NCI-H2171 (cell line): ENCODE data around the gene POLN.
"Not testable (repeated sequence)": the region's sequence is repeated elsewhere in the genome, so short reads cannot be mapped to it uniquely, and the experiment has no call there.

Source experiments
- DNase-seq: peaks from one replicate; lab custom pipeline; 2025; lab: John Stamatoyannopoulos, UW

Gene POLN

DNA sequence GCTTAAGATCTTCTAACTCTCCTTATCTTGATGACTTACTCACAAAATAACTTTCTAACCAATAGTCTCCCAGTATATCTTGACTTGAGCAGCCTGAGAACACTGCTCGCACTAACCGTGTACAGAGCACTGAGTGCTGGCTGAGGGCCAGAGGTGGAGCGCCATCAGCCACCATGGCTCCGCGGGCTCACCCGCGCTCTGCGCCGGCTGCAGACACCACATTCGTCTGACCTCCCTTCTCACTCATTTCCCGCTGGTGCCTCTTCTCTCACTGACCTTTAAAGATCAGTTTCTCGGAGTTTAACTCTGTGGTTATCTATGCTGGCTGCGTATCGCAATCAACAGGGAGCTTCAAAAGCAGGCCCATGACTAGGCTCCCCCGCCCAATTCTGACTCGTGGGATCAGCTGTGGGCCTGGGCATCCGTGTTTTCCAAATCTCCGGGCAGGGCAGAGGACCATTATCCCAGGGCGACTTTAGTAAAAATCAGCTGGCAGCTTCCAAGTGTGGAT is 78.6 kb downstream of the POLN start:
- no peak for DNase-seq

GRCh38 chr4:2161092-2161703 is 80.7 kb downstream of the POLN start:
- DNase-seq: not testable (repeated sequence)

- DNase-seq: no peak
These were observed 82.0 kb downstream of the POLN start for GRCh38 chr4:2159931-2160330.

DNA sequence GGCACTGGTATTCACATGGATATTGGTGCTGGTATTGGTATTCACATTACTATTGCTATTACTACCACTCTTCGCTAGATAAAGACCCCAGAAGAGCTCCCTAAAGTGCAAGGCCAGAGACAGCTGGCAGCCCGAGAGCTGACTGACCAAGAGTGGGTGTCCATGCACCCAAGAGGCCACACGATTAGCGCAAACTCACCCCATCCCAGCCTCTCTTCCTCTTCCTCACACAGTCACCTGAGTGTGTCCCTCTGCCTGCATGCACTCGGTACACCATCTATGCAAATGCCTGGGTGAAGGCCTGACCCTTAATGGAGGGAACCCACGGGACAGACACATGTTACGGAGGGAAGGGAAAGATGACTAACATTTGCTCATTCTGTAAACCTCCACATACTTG is 86.7 kb downstream of the POLN start:
- DNase-seq: no peak

GRCh38 chr4:2154215-2154740 is 87.6 kb downstream of the POLN start:
- DNase-seq: no peak

DNA sequence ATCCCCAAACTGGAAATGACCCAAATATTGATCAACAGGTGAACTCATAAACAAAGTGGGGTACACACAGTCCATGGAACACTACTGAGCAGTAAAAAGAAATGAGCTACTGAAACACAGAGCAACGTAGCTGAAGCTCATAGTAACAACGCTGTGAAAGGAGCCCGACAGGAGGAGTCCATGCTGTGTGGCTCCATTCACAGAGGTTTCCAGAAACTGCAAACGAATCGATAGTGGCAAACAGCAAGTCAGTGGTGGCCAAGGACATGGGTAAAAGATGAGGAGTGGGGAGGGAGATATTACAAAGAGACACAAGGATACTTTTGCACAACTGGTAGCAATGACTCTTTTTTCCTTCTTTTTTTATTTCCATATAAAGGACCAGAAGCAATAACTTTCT is 90.4 kb downstream of the POLN start:
- DNase-seq: no peak

DNA sequence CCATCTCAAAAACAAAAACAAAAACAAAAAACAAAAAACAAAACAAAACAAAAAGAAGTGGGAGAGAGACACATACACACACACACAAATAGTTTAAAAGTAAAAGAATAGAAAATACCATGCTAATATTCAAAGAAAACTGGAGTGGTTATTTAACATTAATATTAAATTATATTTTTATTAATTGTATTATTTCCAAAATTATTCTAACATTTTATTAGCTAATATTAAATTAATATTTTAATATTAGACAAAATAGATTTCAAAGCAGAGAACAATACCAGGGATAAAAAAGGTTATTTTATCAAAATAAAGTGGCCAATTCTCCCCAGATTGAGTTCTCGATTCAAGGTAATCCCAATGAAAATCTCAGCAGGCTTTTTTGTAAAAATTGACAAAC is 91.8 kb downstream of the POLN start:
- no peak for DNase-seq

DNA sequence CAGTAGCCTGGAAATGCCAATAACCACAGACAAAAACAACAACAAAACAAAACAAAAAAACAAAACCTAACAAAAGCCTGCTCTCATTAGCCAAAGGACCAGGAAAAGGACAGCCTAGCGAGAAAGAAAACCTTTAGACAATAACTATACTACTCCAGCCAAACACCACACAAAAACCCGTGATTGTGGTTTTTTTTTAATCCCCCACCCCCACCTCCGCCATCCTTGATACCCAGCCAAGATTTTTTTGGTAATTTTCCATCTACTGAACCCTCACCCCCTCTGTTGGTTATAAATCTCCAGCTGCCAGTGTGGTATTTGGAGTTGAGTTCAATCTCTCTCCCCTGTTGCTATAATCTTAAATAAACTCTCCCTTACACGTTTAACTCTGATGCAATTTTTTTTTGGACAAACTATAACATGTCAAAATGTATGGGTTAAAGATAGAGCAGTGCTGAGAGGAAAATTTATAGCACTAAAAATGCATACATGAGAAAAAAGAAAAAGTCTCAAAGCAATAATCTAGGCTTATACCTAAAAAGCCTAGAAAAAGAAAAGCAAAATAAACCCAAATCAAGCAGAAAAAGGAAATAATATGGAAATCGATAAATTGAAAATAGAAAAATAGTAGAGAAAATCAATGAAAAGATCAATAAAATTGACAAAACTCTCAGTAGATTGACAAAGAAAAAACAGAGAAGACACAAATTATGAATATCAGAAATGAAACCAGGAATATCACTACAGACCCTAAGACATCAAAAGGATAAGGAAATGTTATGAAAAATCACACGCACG is 99.1 kb downstream of the POLN start:
- no peak for DNase-seq

DNA sequence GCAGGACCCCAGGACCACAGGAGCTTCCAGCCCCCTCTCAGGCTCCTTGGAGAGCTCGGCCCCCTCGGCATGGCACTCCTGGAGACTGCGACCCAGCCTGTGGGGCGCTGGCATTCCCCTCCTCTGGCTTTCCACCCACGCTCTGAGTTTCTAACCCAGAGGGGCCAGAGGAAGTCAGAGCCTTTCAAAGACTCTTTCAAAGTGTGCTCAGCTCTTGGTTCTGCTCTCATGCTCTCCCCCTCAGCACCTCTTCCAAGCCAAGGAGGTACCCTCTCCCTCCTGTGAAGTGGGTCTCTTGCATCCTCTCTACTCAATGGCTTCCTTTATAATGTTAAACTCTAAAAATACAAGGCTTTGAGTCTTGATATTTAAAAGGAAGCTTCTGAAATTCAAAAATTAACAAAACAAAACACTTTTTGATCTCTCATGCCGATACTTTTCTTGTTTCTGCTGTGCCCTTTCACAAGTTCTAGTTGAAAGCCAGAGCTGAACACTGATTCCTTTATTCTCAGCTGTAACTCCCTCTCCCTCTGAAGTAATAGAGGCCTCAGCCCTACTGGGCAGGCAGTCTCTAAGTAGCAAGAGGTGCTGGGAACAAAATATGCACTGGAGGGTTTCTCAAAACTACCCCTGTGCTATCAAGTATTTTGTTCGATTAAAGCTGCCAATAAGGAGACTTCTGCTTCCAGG is 100.0 kb downstream of the POLN start:
- no peak for DNase-seq

DNA sequence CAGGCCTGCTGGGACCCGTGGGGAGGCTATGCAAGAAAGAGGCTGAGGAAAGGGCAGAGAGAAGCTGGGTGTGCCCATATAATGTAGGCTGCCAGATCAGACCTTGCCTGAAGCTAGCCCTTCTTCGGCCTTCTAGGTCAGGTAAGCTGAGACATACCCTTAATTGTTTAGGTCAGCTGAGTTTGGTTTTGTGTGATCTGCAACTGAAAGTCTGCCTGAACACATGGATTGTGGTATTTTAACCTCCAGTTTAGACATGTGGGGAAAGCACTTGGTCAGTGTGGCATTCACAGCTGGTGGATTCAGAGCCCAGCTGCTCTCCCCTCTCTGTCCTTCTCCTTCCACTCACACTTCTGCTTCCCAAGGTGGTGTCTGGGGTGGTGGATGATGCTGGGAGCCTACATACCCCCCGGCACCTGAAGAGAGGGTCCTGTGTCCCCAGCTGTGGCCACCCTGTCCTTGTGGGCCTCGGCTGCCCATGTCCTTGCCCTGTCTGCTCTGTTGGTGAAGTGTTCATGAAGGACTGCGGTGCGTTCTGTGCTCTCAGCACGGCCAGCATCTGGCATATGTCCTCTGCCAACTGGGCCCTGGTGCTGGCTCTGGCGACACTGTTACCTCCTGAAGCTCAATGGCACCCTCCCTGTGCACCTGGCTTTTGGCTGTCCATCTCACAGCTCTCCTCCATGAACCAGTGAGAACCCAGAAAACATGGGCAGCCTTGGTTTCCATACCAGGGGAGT is 100.7 kb downstream of the POLN start:
- no peak for DNase-seq

GRCh38 chr4:2138846-2139500 is 102.9 kb downstream of the POLN start:
- no peak for DNase-seq

DNA sequence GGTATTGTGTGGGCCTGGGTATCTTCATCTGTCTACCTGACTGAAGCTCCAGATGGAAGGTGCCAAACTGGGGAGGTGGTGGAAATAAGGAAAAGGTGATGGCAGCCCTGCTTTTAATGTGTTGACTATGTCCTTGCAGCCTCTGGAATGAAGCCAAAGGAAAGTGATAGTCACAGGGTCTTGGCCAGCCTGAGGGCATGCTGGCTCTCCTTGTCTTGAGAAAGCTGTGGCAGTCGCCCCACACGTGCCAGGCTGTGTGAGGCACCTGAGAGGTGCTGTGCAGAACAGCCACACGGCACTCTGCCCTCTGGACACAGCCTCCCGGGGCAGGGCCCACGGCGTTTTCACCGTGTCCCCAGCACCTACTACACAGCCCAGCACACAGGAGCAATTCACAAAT is 105.2 kb downstream of the POLN start:
- no peak for DNase-seq

- DNase-seq: no peak
These were observed 106.8 kb downstream of the POLN start for GRCh38 chr4:2135083-2135482.

GRCh38 chr4:2132438-2132837 is 109.5 kb downstream of the POLN start:
- no peak for DNase-seq

DNA sequence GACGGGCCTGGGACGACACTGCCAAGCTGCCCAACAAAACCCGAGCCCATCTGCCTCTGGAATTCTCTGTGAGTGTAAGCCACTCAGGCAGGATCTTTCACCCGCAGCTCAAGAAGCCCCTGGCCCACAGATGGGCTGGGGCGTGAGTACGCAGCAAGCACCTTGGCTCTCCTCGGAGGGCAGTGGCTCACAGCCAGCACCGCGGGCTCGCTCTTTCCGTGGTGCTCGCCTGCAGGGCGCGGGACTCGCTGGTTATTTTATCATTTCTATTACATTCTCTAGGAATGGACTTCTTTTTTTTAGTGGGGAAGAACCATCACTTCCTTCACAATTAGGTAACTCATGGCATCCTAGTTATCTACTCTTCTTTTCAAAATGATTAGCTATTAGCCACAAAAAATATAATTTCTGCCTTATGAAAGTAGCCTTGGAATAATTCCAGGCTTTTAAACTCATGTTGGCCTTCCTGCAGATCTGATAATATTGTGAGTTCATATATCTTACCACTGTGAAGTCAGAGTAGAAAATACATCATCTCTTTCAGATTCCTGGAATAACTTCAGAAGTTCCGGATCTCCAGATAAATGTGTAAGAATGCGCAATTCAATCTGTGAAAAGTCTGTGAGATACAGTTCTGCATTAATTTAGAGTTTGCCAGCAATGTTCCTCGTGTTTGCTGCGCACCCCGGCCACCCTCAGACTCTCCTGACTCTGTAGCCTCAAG is 114.2 kb downstream of the POLN start:
- no peak for DNase-seq

GRCh38 chr4:2126309-2127043 is 115.4 kb downstream of the POLN start:
- DNase-seq: no peak

DNA sequence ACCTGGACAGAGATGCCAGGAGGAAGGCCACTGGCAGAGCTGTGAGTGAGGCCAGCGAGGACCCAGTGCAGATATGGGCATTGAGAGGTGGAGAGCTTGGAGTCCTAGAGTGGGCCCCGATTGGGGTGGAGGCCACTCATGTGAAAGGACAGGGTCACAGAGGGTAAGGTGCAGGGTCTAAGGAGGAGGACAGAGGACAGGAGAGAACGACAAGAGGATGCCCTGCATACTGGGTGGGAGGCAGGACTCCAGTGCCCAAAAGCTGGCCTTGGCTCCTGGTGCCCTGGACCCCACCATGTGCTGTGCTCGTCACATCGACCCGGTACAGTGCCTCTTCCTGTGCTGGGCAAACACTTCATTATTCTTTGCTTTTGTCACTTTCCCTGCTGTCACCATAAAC is 116.1 kb downstream of the POLN start:
- no peak for DNase-seq

DNA sequence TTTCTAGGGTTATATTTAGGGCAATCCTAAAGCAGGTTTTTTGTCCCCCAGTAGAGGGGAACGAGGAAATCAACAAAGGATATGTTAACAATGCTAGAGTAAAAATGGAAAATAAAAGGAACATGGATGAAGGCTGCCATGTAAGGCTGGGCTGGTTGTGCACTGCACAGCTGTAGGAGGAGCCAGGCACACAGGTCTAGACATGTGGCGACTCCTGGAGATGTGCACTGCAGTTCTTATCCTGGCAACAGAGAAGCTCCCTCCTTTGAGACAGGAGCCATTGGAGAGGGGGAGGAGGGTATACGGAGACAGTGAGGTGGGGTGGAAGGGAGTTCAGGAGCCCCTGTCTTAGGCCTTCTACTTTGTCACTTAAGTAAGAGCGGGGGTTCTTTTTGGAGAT is 116.9 kb downstream of the POLN start:
- no peak for DNase-seq

- DNase-seq: no peak
These were observed 125.1 kb downstream of the POLN start for GRCh38 chr4:2116687-2117400.

DNA sequence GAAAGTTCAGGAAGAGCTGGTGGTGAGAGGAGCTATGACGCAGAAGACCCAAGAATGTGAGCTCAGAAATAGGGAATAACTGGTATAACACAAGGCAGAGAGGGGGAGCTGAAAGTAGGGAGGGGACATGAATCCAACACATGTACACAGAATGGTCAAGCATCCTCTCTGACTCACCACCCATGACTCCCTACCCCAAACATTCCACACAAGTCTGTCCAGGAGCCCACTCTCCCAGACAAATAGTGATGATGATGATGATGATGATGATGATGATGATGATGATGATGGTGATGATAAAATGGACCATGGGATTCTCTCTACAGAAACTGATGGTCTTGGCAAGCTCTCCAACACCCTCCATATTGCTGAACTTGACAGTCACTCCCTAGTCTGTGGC is 136.4 kb downstream of the POLN start:
- DNase-seq: no peak
